GM12873 (cell line): ENCODE results near the gene NELFA.

Source experiments
- CTCF ChIP-seq: IDR thresholded peaks from 2 replicates; pipeline ENCODE4 v1.5.1; 2012; ENCODE audit warnings: low read depth, mild to moderate bottlenecking, moderate library complexity, low read length, control low read depth; ENCODE audit not compliant: insufficient read depth; ENCODE audit errors: missing control alignments

The NELFA gene

GRCh38 chr4:2043396-2044118 is 34.8 kb upstream of the NELFA start:
- TF ChIP-seq CTCF = no peak

GRCh38 chr4:2042947-2043395 is 34.2 kb upstream of the NELFA start:
- TF ChIP-seq CTCF = no peak

DNA sequence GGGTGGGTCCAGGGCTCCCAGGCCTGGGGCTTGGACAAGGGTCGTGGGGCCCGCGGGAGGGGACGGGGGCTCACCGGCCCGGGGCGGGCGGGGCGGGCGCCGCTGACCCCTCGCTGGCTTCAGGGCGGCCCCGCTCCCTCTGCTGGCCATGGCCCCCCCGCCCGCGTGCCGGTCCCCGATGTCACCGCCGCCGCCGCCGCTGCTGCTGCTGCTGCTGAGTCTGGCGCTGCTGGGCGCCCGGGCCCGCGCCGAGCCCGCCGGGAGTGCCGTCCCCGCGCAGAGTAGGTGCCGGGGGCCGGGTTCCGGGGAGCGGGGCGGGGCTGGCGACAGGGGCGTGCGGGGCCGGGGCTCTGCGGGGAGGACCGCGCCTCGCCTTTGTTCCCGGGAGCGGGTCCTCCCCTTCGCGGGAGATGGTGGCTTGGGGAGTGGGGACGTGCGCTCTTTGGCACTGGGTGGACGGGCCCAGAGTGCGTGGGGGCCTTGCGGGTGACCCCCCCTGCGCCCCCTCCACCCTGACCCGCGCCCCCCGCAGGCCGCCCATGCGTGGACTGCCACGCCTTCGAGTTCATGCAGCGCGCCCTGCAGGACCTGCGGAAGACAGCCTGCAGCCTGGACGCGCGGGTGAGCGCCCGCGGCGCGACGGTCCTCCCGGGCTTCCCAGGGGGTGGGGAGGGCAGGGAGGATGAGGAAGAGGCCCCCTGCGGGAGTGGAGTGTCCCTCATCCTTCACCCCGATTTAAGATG is 33.6 kb upstream of the NELFA start:
- TF ChIP-seq CTCF = no peak

DNA sequence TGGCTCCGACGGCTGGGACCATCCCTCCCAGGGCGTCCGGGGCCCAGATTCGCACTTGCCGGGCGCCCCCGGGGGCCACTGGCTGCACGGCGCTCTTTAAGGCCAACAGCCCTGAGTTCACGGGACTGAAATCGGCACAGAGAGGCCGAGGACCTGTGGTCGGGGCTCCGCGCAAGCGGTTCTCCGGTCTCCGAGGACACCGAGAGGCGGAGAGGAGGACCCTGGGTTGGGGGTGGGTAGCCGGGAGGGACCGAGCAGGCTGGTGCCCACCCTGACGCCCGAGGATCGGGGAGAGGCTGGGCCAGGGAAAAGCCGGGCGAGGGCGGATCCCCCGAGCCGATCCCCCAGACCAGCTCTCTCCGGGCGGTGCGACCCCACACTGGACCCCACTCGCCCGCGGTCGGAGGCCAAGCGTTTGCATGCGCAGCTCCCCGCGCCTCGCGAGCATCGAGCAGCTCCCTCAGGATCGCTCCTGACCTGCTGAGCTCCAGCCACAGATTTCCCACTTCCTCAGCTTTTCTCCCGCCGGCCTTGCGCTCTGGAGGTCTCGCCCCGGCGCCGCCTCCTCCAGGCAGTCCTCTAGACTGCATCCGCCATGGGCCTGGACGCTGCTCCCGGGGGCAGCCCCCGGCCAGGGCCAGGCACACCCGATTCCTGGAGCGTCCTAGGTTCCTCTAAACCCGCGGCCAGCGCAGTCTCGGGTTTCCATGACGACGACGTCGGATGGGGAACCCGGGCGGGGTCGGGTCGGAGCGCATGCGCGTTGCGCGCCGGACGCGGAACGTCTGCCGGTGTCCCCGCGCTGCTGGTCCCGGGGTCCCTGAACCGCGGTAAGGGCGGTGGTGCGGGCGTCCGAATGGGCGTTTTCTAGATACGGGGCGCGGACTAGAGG is 32.7 kb upstream of the NELFA start:
- TF ChIP-seq CTCF = no peak

DNA sequence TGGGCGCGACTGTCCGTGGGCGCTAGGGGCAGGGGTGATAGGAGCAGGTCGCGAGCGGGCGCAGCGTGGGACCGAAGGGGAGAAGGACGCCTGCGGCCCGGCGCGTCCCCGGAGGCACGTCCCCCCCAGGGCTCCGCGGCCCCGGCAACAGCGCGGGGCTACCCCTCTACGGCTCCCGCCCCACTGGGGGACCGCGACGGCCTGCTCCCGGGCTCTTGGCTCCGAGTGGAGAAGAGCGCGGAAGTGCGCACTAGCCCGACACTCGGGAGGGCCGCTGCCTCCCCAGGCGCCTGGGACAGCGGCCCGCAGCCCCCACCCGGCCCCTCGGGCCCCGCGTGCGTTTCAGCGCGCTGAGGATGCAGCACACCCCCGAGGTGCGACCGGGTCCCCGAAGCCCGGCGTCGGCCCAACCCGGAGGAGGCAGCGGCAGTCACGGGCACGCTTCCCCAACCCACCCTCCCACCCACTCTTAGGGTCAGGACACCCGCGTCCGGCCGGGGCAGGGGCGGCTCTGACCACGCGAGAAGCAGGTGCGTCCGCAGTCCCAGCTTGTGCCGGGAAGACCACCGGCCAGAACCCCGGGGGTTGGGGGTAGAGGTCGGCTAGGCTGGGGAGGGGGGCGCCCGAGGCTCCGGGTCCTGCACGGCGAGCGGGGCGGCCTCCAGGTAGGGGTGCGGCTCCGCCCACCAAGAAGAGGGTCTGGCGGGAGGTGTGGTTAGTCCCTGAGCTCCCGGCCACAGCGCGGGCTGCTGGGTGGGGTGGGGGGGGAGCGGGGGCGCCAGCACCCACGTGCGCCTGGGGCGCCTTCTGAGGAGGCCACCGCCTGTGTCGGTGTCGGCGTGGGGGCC is 31.8 kb upstream of the NELFA start:
- no peak for TF ChIP-seq CTCF

GRCh38 chr4:2036866-2037265 is 28.1 kb upstream of the NELFA start:
- no peak for TF ChIP-seq CTCF

DNA sequence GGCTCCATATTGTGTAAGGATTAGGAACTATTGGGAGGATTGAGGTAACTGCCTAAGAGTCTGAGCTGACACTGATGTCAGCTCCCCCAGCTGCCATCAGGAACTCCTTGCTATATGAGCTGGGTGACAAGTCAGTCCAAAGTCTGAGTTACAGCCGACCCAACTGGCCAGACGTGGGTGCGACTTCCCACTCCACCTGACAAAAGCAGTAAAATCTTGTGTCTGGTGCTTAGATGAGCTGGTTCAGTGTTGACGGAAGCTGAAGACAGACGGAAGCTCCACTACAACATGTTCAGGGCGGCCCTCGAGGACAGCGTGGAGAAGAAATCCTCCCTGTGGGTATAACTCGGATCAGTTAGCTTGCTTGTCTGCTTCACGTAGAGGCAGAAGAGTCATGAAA is 27.6 kb upstream of the NELFA start:
- TF ChIP-seq CTCF = no peak
